Right lobe of liver (tissue), 6 donors: Measurements from ENCODE around the gene HSD17B11. TPM values are rescaled to one million over a fixed set of nuclear protein-coding genes. Genes with fewer than 3 reads are reported as not detected.

Source experiments
- ATAC-seq, 4 donors: fragments of 200-7000 bp; cut with Tn5 transposase; one replicate each; pipeline ENCODE4 v1.9.1; 2020; ENCODE audit warnings: mild to moderate bottlenecking in 4 of 4, moderate library complexity in 4 of 4
- DNase-seq, 3 donors: peaks; one replicate each; pipeline ENCODE4 v3.0.0-alpha.2; 2020
- H3K27ac ChIP-seq, 3 donors: fragments of 200-600 bp; one replicate each; pipeline ENCODE4 v1.8.0; 2022
- H3K27me3 ChIP-seq, 2 donors: fragments of 200-600 bp; one replicate each; pipeline ENCODE4 v1.8.0; 2022
- H3K36me3 ChIP-seq, 4 donors: fragments of 200-600 bp; sonication (generic) in 1 of 4; one replicate each; pipeline versions ENCODE4 v1.5.1 to v1.8.0; 2017 to 2022; ENCODE audit warnings: control low read depth in 1 of 4
- H3K4me1 ChIP-seq, 4 donors: fragments of 200-600 bp; sonication (generic) in 1 of 4; one replicate each; pipeline versions ENCODE4 v1.5.1 to v1.8.0; 2017 to 2022; ENCODE audit warnings: control low read depth in 1 of 4
- H3K4me3 ChIP-seq, 3 donors: fragments of 200-600 bp; one replicate each; pipeline ENCODE4 v1.8.0; 2022
- H3K9me3 ChIP-seq, 4 donors: fragments of 200-600 bp; sonication (generic) in 1 of 4; one replicate each; pipeline versions ENCODE4 v1.5.1 to v1.8.0; 2017 to 2022; ENCODE audit warnings: control low read depth in 1 of 4
- CTCF ChIP-seq, 4 donors: fragments of 200-600 bp in 3 of 4; fragments of 450-650 bp in 1 of 4; IDR thresholded peaks; one replicate each; pipeline versions ENCODE4 v1.5.1 to v1.8.0; 2016 to 2022; ENCODE audit warnings: antibody characterized with exemption in 4 of 4, mild to moderate bottlenecking in 2 of 4
- POLR2A ChIP-seq: fragments of 450-650 bp; IDR thresholded peaks from one replicate; pipeline ENCODE4 v1.6.1; 2017; ENCODE audit warnings: antibody characterized with exemption, mild to moderate bottlenecking
- WGBS: methylation state at CpG from one replicate; pipeline ENCODE4 v1.1.6; 2018; ENCODE audit warnings: low coverage, low lambda C conversion rate; ENCODE audit not compliant: insufficient coverage; ENCODE audit errors: missing lambda C conversion rate; 5-methylcytosine and 5-hydroxymethylcytosine counted together
- intact Hi-C, 2 donors: fragments of 100-400 bp; cut with DNase I; formaldehyde crosslinking; loops; one replicate each; pipeline versions ENCODE4 v1.11.2 to v1.14.1; 2022
- total RNA-seq, 6 experiments: library from RNA; depleted of rRNA in 2 of 6; stranded (reverse); fragments of >200 nt in 2 of 6; fragmentation: NEBNext Ultra II Directional in 3 of 6; extraction: Animal tissue kit (Norgen Biotek cat#: 25700) in 3 of 6; gene quantifications; one replicate each; pipeline versions ENCODE4 v1.1.0 to v1.2.4, GENCODE V29; 2016 to 2023
- donor health status: DM: no; HTN: yes; CAD: no.
- donor health status: DM: no; HTN: no; CAD: no.
- donor health status: DM: no; HTN: no; CAD: no.
- donor health status: DM: no; HTN: yes; CAD: no.
- donor health status: DM: no; HTN: yes; CAD: no.

HSD17B11 gene
- total RNA-seq, 6 experiments from 2014 or later = 36.1 to 170 (median 127) TPM

DNA sequence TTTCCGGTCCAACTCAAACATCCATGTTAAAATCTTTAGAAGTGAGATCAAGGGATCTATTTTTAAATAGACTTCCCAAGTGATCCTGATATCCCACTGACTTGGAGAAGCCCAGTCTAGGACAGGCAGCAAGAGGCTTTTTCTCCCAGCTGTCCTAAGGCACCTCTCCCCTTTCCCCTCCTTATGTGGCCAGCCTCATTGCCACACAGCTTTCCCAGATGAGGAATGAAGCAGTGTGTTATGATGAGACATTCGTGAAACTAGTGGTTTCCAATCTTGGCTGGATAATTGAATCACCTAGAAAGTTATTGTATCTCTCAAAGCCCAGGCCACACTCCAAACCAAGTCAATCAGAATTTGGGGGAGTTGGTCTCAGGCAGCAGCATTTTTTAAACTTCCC, 51.5 kb downstream of the HSD17B11 start:
- H3K9me3 ChIP-seq = no peaks in the 10 kb centered on the region
- H3K27ac ChIP-seq = no peak overlapping the region
- peaks cover 0 to 43% (median 13%) of the 10 kb centered on the region in 4 donors for H3K36me3 ChIP-seq
- no peak for DNase-seq
- ATAC-seq = no peak
- H3K27me3 ChIP-seq = no peaks in the 10 kb centered on the region
- peaks cover 0 to 7% (median 0%) of the 10 kb centered on the region in 4 donors for H3K4me1 ChIP-seq
- TF ChIP-seq CTCF (IDR thresholded peaks at IDR 0.05) = no peak
- no peak for TF ChIP-seq POLR2A
- H3K4me3 ChIP-seq = no peak overlapping the region
- WGBS = 83% methylated on average over 2 of the region's 2 CpGs
- intact Hi-C loops = no loop called here

- ATAC-seq (no peak), DNase-seq (no peak)
- Histone ChIP-seq H3K9me3 (no peaks in the 10 kb centered on the region), H3K4me3 (no peak overlapping the region), H3K27ac (no peak overlapping the region), H3K4me1 (no peaks in the 10 kb centered on the region), H3K27me3 (no peaks in the 10 kb centered on the region), H3K36me3 (peaks cover 0 to 40% (median 13%) of the 10 kb centered on the region in 4 donors)
- TF ChIP-seq CTCF (IDR thresholded peaks at IDR 0.05) (no peak), POLR2A (no peak)
- intact Hi-C loops = no loop called here
- WGBS = 81% methylated on average over 1 of the region's 1 CpG
Observed at GRCh38 chr4:87337361-87337760, 53.6 kb downstream of the HSD17B11 start.

DNA sequence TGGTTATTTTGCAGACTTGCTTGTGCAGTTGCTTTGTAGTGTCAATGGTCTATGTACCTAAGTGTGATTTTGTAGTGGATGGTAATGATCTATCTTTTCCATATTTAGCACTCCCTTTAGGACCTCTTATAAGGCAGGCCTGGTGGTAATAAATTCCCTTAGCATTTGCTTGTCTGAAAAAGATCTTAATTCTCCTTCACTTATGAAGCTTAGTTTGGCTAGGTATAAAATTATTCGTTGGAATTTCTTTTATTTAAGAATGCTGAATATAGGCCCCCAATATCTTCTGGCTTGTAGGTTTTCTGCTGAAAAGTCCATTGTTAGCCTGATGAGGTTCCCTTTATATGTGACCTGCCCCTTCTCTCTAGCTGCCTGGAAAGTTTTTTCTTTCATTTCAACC, 57.7 kb downstream of the HSD17B11 start:
- Histone ChIP-seq H3K36me3 (peaks cover 0 to 14% (median 8%) of the 10 kb centered on the region in 4 donors), H3K4me1 (no peaks in the 10 kb centered on the region), H3K27ac (no peak overlapping the region), H3K9me3 (no peaks in the 10 kb centered on the region), H3K27me3 (no peaks in the 10 kb centered on the region), H3K4me3 (no peak overlapping the region)
- no peak for TF ChIP-seq CTCF (IDR thresholded peaks at IDR 0.05)
- no peak for TF ChIP-seq POLR2A
- DNase-seq (no peak), ATAC-seq (no peak)
- intact Hi-C loops = no loop called here
- 92% methylated on average over 1 of the region's 1 CpG for WGBS

- WGBS = no CpG with 5 or more reads among the region's 4 CpGs
- no peak for ATAC-seq
- no peak for TF ChIP-seq CTCF (IDR thresholded peaks at IDR 0.05)
- no peak for TF ChIP-seq POLR2A
- Histone ChIP-seq H3K9me3 (no peaks in the 10 kb centered on the region), H3K27me3 (no peaks in the 10 kb centered on the region), H3K27ac (no peak overlapping the region), H3K4me1 (no peaks in the 10 kb centered on the region), H3K36me3 (peaks cover 0 to 2% (median 0%) of the 10 kb centered on the region in 4 donors), H3K4me3 (no peak overlapping the region)
- DNase-seq = no peak
- intact Hi-C loops = no loop called here
Observed at GRCh38 chr4:87330761-87331160, 60.2 kb downstream of the HSD17B11 start.

DNA sequence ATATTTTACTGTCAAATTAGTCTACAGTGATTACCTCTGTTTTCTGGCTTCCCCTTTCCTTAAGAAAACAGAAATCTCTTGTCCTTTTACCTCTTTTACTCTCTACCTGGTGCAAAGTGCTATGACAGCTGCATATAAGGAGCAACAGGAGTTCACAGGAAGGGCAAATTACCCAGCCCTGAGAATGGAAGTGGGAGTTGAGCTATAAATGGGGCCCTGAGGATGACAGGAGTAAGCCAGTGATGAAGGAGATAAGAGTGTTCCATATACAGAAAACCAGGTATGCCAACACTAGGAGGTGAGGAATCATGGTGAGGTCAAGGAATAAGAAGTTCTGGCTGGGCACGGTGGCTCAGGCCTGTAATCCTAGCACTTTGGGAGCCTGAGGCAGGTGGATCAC, 63.9 kb downstream of the HSD17B11 start:
- Histone ChIP-seq H3K9me3 (no peaks in the 10 kb centered on the region), H3K36me3 (no peaks in the 10 kb centered on the region), H3K27me3 (no peaks in the 10 kb centered on the region), H3K4me1 (peaks cover 0 to 5% (median 0%) of the 10 kb centered on the region in 4 donors), H3K27ac (no peak overlapping the region), H3K4me3 (no peak overlapping the region)
- no peak for ATAC-seq
- TF ChIP-seq CTCF (IDR thresholded peaks at IDR 0.05) (no peak), POLR2A (no peak)
- intact Hi-C loops = no loop called here
- DNase-seq = no peak
- no CpG with 5 or more reads among the region's 1 CpG for WGBS
